ENCODE data around the gene LLPH. TPM values are rescaled to one million over a fixed set of nuclear protein-coding genes. Genes with fewer than 3 reads are reported as not detected.

LLPH gene
- total RNA-seq, 2 experiments from 2014 or later = 25.6 to 26.0 TPM

DNA sequence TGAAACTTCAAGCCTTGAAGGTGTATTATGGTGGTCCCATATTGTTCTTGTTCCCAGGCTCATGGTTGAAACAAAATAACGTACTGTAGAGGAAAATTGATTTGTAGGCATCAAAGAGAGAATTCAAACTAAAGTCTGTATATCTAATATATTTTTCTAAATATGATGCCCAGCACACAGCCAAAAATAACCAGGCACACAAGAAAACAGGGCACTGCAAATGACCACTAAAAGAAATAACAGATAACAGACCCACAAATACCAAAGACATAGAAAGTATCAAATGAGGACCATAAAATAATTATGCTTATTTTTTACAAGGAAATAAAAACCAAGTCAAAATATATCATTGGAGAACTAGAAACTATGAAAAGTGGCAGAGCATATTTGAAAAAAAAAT, 46.8 kb downstream of the LLPH start:
- no peak for DNase-seq
- peaks cover 17% of the 10 kb centered on the region for H3K27me3 Mint-ChIP-seq (ENCODE audit: low read depth)
- intact Hi-C loops (cut with micrococcal nuclease) = no loop called here
- CTCF ChIA-PET = no interaction called here
- H3K36me3 Mint-ChIP-seq (ENCODE audit: low read depth) = no peaks in the 10 kb centered on the region
- H3K27ac Mint-ChIP-seq = no peak overlapping the region
- H3K9me3 Mint-ChIP-seq = peaks cover 6% of the 10 kb centered on the region
- H3K4me1 Mint-ChIP-seq (ENCODE audit: low read depth) = no peaks in the 10 kb centered on the region
- no peak overlapping the region for H3K4me3 Mint-ChIP-seq

DNA sequence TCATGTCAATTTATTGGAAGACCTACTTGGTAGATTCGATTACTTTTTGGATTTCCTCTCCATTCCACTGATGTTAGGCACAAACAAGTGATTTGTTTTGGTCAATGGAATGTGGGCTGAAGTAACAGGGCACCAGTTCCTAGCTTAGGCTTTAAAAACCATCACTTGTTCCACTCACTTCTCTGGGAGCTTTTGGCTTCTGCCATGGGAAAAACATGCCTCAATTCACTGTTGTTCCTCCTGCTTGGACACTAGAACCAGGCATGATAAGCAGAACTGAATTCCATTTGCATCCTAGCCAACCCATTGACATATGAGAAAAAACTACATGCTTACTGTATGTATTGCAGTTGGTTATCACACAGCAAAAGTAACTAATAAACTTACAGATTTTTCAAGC, 47.8 kb downstream of the LLPH start:
- no peak for DNase-seq
- peaks cover 23% of the 10 kb centered on the region for H3K27me3 Mint-ChIP-seq (ENCODE audit: low read depth)
- H3K9me3 Mint-ChIP-seq = peaks cover 6% of the 10 kb centered on the region
- no peak overlapping the region for H3K27ac Mint-ChIP-seq
- intact Hi-C loops (cut with micrococcal nuclease) = no loop called here
- CTCF ChIA-PET = interaction anchor here (0.7 kb wide), 2 partner anchors 29 to 43 kb away, joined by 3 to 5 read pairs; no protein-coding TSS in a partner anchor
- H3K4me3 Mint-ChIP-seq = no peak overlapping the region
- H3K4me1 Mint-ChIP-seq (ENCODE audit: low read depth) = no peaks in the 10 kb centered on the region
- H3K36me3 Mint-ChIP-seq (ENCODE audit: low read depth) = no peaks in the 10 kb centered on the region

DNA sequence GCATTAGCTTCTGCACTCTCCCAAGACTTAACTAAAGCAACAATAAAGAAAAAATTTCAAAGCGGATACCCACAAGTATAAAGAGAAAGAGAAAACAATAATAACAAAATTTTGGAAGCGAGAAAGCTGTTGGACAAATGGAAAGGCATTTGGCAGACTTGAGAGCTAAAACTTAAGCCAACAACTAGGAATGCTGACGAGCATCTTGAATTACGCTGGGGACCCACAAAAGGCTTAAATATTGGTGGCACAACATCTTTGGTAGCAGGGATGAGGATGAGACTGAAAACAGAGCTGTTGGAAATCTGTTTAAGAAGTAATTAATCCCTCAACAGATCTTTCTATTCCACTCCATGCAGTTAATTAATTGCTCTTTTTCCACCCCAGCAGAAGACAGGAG, 49.8 kb downstream of the LLPH start:
- Mint-ChIP-seq H3K9me3 (peaks cover 6% of the 10 kb centered on the region), H3K27me3 (ENCODE audit: low read depth) (peaks cover 22% of the 10 kb centered on the region), H3K27ac (no peak overlapping the region), H3K4me3 (no peak overlapping the region), H3K4me1 (ENCODE audit: low read depth) (no peaks in the 10 kb centered on the region), H3K36me3 (ENCODE audit: low read depth) (no peaks in the 10 kb centered on the region)
- intact Hi-C loops (cut with micrococcal nuclease) = no loop called here
- no peak for DNase-seq
- CTCF ChIA-PET = interaction anchor here (0.9 kb wide), 1 partner anchor 9 kb away, joined by 3 read pairs; no protein-coding TSS in a partner anchor

DNA sequence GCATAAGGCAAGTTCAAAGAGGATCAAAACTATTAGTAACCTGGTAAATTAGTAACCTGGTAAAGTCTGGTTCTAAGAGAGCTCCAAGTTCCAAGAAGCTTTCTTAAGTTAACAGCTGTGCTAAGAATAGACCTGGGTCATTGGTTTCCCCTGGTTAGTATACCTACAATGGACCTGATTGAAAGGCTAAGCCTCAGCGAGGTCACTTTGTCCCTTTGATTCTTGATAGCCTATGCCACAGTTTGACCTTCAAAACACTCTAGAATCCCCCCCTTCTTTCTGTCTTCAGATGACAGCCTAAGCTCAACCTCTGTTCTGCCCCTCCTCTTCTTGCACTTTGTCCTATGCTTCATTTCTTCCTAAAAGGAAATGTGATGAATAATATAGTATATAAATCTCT, 53.0 kb downstream of the LLPH start:
- CTCF ChIA-PET = no interaction called here
- Mint-ChIP-seq H3K4me1 (ENCODE audit: low read depth) (peaks cover 2% of the 10 kb centered on the region), H3K36me3 (ENCODE audit: low read depth) (no peaks in the 10 kb centered on the region), H3K27me3 (ENCODE audit: low read depth) (peaks cover 25% of the 10 kb centered on the region), H3K9me3 (no peaks in the 10 kb centered on the region), H3K27ac (no peak overlapping the region), H3K4me3 (no peak overlapping the region)
- no peak for DNase-seq
- intact Hi-C loops (cut with micrococcal nuclease) = no loop called here

DNA sequence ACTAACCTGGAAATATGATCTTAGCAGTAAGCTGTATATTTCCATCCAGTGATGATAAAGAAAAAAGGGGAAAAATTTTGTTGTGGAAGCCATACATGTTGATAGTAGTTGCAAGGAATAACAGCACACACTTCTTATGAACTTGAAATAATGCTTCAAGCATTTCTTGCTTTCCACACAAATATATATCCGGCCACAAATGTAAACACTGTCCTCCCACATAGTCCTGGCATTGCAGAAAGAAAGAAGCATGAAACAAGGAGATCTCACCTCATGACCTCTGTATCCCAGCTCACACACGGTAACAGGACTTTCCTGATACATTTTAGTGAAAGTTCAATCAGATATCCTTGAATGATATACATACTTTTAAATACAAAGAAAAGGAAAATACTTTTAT, 56.0 kb downstream of the LLPH start:
- Mint-ChIP-seq H3K9me3 (no peaks in the 10 kb centered on the region), H3K27ac (no peak overlapping the region), H3K27me3 (ENCODE audit: low read depth) (peaks cover 21% of the 10 kb centered on the region), H3K4me1 (ENCODE audit: low read depth) (peaks cover 3% of the 10 kb centered on the region), H3K36me3 (ENCODE audit: low read depth) (no peaks in the 10 kb centered on the region), H3K4me3 (no peak overlapping the region)
- CTCF ChIA-PET = no interaction called here
- DNase-seq = no peak
- intact Hi-C loops (cut with micrococcal nuclease) = no loop called here

DNA sequence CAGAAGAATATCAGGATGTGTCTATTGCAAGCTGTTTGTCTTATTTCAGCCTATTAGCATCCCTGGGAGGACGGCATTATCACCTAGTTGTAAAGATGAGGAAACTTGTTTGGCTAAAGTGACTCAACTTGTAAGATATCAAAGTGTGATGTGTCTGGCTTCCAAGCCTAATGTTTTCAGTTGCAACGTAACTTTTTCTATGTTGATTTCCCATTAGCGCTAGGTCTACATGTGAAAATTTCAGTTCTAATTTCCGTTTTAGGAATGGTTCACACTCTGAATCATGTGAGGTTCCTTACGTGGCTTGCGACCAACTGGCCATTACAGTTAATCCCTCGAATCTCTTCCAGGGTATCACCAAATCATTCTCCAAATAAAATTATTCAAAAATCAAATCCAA, 58.0 kb downstream of the LLPH start:
- CTCF ChIA-PET = no interaction called here
- intact Hi-C loops (cut with micrococcal nuclease) = no loop called here
- Mint-ChIP-seq H3K27me3 (ENCODE audit: low read depth) (peaks cover 12% of the 10 kb centered on the region), H3K9me3 (no peaks in the 10 kb centered on the region), H3K4me3 (no peak overlapping the region), H3K4me1 (ENCODE audit: low read depth) (peaks cover 3% of the 10 kb centered on the region), H3K36me3 (ENCODE audit: low read depth) (no peaks in the 10 kb centered on the region), H3K27ac (no peak overlapping the region)
- no peak for DNase-seq

DNA sequence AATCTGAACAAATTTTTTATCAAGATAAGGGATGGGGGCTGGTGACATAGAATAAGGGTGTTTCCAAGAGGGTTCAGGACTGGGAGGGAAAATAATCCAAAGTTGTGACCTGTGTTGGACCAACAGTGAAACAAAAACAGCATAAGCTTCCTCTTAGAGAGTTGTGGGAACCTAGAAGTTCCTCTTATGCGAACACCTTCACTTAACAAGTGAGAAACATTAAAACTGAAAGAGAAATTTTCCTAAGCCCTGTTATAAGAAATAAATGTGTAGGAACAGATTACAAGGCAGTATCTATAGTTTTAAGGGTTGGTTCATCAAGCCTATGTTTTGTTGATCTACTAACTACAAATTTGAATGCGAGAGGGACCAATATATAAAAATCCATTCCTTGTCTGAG, 58.4 kb downstream of the LLPH start:
- intact Hi-C loops (cut with micrococcal nuclease) = no loop called here
- peaks cover 12% of the 10 kb centered on the region for H3K27me3 Mint-ChIP-seq (ENCODE audit: low read depth)
- CTCF ChIA-PET = no interaction called here
- DNase-seq = no peak
- H3K27ac Mint-ChIP-seq = no peak overlapping the region
- H3K4me1 Mint-ChIP-seq (ENCODE audit: low read depth) = peaks cover 4% of the 10 kb centered on the region
- H3K36me3 Mint-ChIP-seq (ENCODE audit: low read depth) = no peaks in the 10 kb centered on the region
- no peak overlapping the region for H3K4me3 Mint-ChIP-seq
- H3K9me3 Mint-ChIP-seq = no peaks in the 10 kb centered on the region

DNA sequence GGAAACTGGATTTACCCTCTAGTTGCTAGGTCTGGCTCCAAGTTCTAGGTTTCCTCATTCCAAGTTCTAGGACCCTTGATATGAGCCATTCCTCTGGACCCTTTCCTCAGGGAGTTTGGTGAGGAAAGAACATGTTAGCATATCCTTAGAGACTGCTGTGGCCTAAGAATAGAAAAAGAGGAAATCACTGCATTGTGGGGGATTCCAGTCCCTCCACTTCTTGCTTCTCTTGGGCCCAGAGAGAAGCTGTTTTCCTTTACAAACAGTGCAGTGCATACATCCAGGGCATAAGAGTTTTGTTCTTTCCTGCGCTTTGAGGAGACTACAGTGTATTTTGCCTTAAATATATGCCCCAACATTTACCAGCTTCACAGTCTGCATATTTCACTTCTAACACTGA, 59.0 kb downstream of the LLPH start:
- Mint-ChIP-seq H3K27ac (no peak overlapping the region), H3K4me3 (no peak overlapping the region), H3K4me1 (ENCODE audit: low read depth) (peaks cover 10% of the 10 kb centered on the region), H3K27me3 (ENCODE audit: low read depth) (peaks cover 7% of the 10 kb centered on the region), H3K36me3 (ENCODE audit: low read depth) (no peaks in the 10 kb centered on the region), H3K9me3 (no peaks in the 10 kb centered on the region)
- no peak for DNase-seq
- CTCF ChIA-PET = no interaction called here
- intact Hi-C loops (cut with micrococcal nuclease) = no loop called here

DNA sequence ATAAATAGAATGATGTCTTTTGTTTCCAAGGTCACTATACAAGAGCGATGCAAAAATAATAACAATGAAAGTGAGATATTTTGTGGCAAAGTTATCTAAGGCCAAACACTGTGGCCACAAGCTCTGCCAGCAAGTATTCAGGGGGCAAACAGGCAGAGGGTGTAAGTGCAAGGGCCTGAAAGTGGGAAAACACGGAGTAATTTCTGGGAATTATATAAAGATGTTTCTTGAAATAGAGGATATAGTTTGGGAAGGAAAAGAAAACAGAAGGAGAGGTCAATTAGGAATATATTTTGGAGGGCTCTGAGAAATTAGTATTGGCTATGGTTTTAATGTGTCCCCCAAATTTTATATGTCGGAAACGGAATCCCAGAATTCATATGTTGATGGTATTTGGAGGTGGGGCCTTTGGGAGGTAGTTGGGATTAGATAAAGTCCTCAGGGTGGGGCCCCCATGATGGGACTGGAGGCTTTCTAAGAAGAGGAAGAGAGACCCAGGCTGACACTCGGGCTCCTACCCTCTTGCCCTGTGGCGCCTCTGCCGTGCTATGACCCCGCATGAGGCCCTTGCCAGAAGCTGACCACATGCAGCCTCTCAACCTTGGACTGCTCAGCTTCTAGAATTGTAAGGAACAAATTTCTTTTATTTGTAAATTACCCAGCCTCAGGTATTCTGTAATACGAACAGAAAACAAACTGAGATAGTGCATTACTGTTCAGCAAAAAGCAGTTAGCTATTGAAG, 60.0 kb downstream of the LLPH start:
- Mint-ChIP-seq H3K27me3 (ENCODE audit: low read depth) (peaks cover 6% of the 10 kb centered on the region), H3K4me1 (ENCODE audit: low read depth) (peaks cover 20% of the 10 kb centered on the region), H3K36me3 (ENCODE audit: low read depth) (no peaks in the 10 kb centered on the region), H3K4me3 (no peak overlapping the region), H3K27ac (no peak overlapping the region), H3K9me3 (no peaks in the 10 kb centered on the region)
- intact Hi-C loops (cut with micrococcal nuclease) = no loop called here
- DNase-seq = no peak
- CTCF ChIA-PET = no interaction called here

DNA sequence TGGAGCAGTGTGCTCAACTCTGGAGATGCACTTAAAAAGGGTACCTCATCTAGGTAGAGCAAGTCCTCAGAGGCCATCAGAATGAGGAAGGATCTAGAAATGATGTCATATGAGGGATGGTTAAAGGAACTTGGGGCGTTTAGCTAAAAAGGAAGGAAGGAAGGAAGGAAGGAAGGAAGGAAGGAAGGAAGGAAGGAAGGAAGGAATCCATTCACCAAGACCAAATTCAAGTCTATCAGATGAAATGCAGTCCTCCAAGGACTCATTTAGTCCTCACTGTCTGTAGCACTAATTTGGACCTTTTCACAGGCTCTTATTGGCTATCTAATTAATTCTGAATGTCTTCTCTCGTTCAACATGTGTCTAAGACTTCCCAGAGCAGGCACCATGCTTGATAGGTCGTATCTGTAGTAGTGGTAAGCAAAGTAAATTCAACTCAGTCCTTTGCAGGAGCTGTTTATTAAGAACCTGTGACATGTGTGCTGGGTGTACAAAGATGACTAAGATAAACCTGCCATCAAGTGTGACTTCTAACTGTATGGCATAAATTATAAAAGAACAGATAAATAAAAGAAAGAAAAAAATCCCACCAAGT, 63.5 kb downstream of the LLPH start:
- H3K4me3 Mint-ChIP-seq = no peak overlapping the region
- H3K36me3 Mint-ChIP-seq (ENCODE audit: low read depth) = no peaks in the 10 kb centered on the region
- no peak overlapping the region for H3K27ac Mint-ChIP-seq
- no peaks in the 10 kb centered on the region for H3K9me3 Mint-ChIP-seq
- intact Hi-C loops (cut with micrococcal nuclease) = no loop called here
- CTCF ChIA-PET = interaction anchor here (0.6 kb wide), 1 partner anchor 78 kb away, joined by 3 read pairs; no protein-coding TSS in a partner anchor
- peaks cover 8% of the 10 kb centered on the region for H3K27me3 Mint-ChIP-seq (ENCODE audit: low read depth)
- peaks cover 18% of the 10 kb centered on the region for H3K4me1 Mint-ChIP-seq (ENCODE audit: low read depth)
- no peak for DNase-seq

Other genes with a start within 250 kb of the LLPH start
- 10 to 100 TPM; 51.2 to 51.3 TPM for gene TMBIM4, start 39.2 kb upstream of the LLPH start, total RNA-seq
- gene IRAK3, start 58.5 kb upstream of the LLPH start, total RNA-seq = under 1 TPM; 0.32 to 0.38 TPM
- gene HELB, start 171.7 kb upstream of the LLPH start, total RNA-seq = 10 to 100 TPM; 23.0 to 23.7 TPM